Activated CD4-positive, alpha-beta T cell treated with anti-CD3 and anti-CD28 coated beads for 36 hours (primary cell): ENCODE data around the gene AGL. TPM values are rescaled to one million over a fixed set of nuclear protein-coding genes. Genes with fewer than 3 reads are reported as not detected.

Source experiments
- ATAC-seq: fragments of 200-7000 bp; cut with Tn5 transposase; one replicate; pipeline ENCODE4 v1.10.0; 2021; ENCODE audit warnings: mild to moderate bottlenecking, moderate library complexity
- CTCF ChIA-PET: fragments of 350-600 bp; sonication (Branson Sonifier 250); formaldehyde crosslinking; loops from one replicate; lab custom pipeline; 2021; ENCODE audit warnings: antibody characterized with exemption; lab: Charles Lee
- POLR2A ChIA-PET: fragments of 350-600 bp; sonication (Branson Sonifier 250); formaldehyde crosslinking; loops from one replicate; lab custom pipeline; 2021; ENCODE audit warnings: antibody characterized with exemption, inconsistent platforms; lab: Charles Lee
- DNase-seq: peaks from one replicate; pipeline ENCODE4 v3.0.0-alpha.2; 2020
- H3K27ac Mint-ChIP-seq: one replicate; pipeline ENCODE4 v1.8.0; 2021; ENCODE audit warnings: mixed read lengths
- H3K27me3 Mint-ChIP-seq: one replicate; pipeline ENCODE4 v1.8.0; 2021; ENCODE audit warnings: mixed read lengths
- H3K36me3 Mint-ChIP-seq: one replicate; pipeline ENCODE4 v1.8.0; 2021; ENCODE audit warnings: low read depth, mixed read lengths
- H3K4me1 Mint-ChIP-seq: one replicate; pipeline ENCODE4 v1.8.0; 2021; ENCODE audit warnings: mixed read lengths
- H3K4me3 Mint-ChIP-seq: one replicate; pipeline ENCODE4 v1.8.0; 2021; ENCODE audit warnings: mild to moderate bottlenecking, moderate library complexity, mixed read lengths
- H3K9me3 Mint-ChIP-seq: one replicate; pipeline ENCODE4 v1.8.0; 2021; ENCODE audit warnings: low read depth, mixed read lengths
- intact Hi-C, 2 experiments: fragments of 100-400 bp; cut with DNase I in 1 of 2; cut with micrococcal nuclease in 1 of 2; formaldehyde crosslinking; loops; one replicate each; pipeline versions ENCODE4 v1.14.2 to v1.15.1; 2022 to 2024; cut with DNase I, micrococcal nuclease
- total RNA-seq, 2 experiments: library from RNA; stranded (reverse); gene quantifications; one replicate each; pipeline ENCODE4 v1.2.3, GENCODE V29; 2021

The AGL gene
- 10 to 100 TPM; 14.6 to 18.3 TPM for total RNA-seq

GRCh38 chr1:99849744-99850458, at the start of gene AGL:
Gene AGL, plus strand, starts transcription at chr1:99850361. Its CDS starts 682 bp downstream, at chr1:99851043.
- POLR2A ChIA-PET: no interaction called here
- DNase-seq (peak; percentile 93), ATAC-seq (peak; percentile 97)
- Mint-ChIP-seq H3K4me3 (peak within 1 kb of the TSS; percentile 94), H3K4me1 (peaks cover 35% of the 10 kb centered on the region), H3K36me3 (peaks cover 19% of the 10 kb centered on the region), H3K27ac (peak within 1 kb of the TSS; percentile 96), H3K27me3 (no peaks in the 10 kb centered on the region), H3K9me3 (no peaks in the 10 kb centered on the region)
- CTCF ChIA-PET: interaction anchor here (0.9 kb wide), 1 partner anchor 11 kb away, joined by 3 read pairs; no protein-coding TSS in a partner anchor
- intact Hi-C loops: loop anchor here (1.0 to 5.0 kb wide), 9 partner anchors 42 to 503 kb away; partner anchors contain the start of genes TRMT13 (in 2 of the 2), CDC14A (in 1 of the 2), DBT (in 1 of the 2) and RTCA (in 1 of the 2)

DNA sequence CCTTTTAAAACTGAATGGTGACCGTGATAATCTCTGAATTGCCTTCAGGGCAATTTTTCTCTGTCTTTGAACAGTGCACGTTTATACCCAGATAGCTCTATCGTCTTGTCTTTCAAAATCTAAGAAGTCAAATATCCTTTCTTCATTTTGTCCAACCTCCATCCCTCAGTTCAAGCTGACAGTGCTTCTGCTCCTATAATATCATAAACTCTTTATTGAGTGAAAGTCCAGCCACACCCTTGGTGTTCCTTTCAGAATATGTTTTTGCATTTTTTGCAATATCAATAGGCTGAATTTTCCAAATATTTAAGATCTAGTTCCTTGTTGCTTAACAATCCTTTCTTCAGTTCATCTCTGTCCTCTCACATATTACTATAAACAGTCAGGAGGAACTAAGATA, 48.6 kb upstream of the AGL start:
- no peaks in the 10 kb centered on the region for H3K4me1 Mint-ChIP-seq
- no peaks in the 10 kb centered on the region for H3K9me3 Mint-ChIP-seq
- ChIA-PET CTCF (no interaction called here), POLR2A (no interaction called here)
- DNase-seq (no peak), ATAC-seq (no peak)
- no peak overlapping the region for H3K27ac Mint-ChIP-seq
- H3K4me3 Mint-ChIP-seq: no peak overlapping the region
- H3K36me3 Mint-ChIP-seq: no peaks in the 10 kb centered on the region
- H3K27me3 Mint-ChIP-seq: peaks cover 8% of the 10 kb centered on the region
- intact Hi-C loops: no loop called here

DNA sequence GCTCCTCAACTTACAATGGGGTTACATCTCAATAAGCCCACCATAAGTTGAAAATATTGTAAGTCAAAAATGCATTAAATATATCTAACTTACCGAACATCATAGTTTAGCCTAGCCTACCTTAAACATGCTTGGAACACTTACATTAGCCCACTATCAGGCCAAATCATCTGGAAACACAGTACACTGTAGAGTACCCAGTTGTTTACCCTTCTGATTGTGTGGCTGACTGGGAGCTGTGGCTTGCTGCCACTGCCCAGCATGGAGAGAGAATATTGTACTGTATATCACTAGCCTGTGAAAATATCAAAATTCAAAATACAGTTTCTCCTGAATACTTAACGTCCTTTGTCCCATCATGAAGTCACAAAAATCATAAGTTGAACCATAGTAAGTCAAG, 43.3 kb upstream of the AGL start:
- intact Hi-C loops: loop anchor here (5.0 kb wide), 1 partner anchor 460 kb away; the partner anchor contains the start of gene RTCA (in 2 of the 2)
- ChIA-PET POLR2A (no interaction called here), CTCF (interaction anchor here (0.7 to 1.4 kb wide), 3 partner anchors 19 to 716 kb away, joined by 3 to 5 read pairs (median 4); no protein-coding TSS in a partner anchor)
- Mint-ChIP-seq H3K4me3 (no peak overlapping the region), H3K36me3 (no peaks in the 10 kb centered on the region), H3K9me3 (no peaks in the 10 kb centered on the region), H3K27ac (no peak overlapping the region), H3K4me1 (peaks cover 11% of the 10 kb centered on the region), H3K27me3 (peaks cover 7% of the 10 kb centered on the region)
- ATAC-seq (no peak), DNase-seq (no peak)

- intact Hi-C loops: loop anchor here (1.0 to 5.0 kb wide), 10 partner anchors 38 to 1060 kb away; partner anchors contain the start of genes RTCA (in 2 of the 2), AGL (in 1 of the 2) and SASS6 (in 1 of the 2)
- POLR2A ChIA-PET: no interaction called here
- CTCF ChIA-PET: interaction anchor here (0.5 to 1.6 kb wide), 8 partner anchors 16 to 1060 kb away, joined by 3 to 5 read pairs (median 3); no protein-coding TSS in a partner anchor
- DNase-seq: peak; percentile 47
- H3K27me3 Mint-ChIP-seq: peaks cover 9% of the 10 kb centered on the region
- H3K9me3 Mint-ChIP-seq: no peaks in the 10 kb centered on the region
- H3K36me3 Mint-ChIP-seq: no peaks in the 10 kb centered on the region
- peak; percentile 93 for ATAC-seq
- H3K4me3 Mint-ChIP-seq: no peak overlapping the region
- peaks cover 11% of the 10 kb centered on the region for H3K4me1 Mint-ChIP-seq
- peak overlapping the region; percentile 75 for H3K27ac Mint-ChIP-seq
Measured at GRCh38 chr1:99808391-99809115, 41.6 kb upstream of the AGL start.

DNA sequence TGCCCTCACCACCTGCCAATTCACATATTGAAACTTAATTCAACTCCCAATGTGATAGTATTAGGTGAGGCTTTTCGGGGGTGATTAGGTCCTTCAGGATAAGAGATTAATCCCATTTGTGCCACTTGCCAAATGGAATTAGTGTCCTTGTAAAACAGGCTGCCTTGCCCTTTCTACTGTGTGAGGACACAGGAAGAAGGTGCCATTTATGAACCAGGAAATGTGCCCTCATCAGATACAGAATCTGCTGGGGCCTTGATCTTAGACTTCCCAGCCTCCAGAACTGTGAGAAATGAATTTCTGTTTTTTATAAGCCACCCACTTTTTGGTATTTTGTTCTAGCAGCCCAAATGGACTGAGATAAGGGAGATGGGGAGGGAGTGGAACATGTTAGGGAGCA, 39.1 kb upstream of the AGL start:
- DNase-seq: no peak
- ChIA-PET CTCF (interaction anchor here (1.6 kb wide), 1 partner anchor 644 kb away, joined by 5 read pairs; no protein-coding TSS in a partner anchor), POLR2A (no interaction called here)
- Mint-ChIP-seq H3K36me3 (no peaks in the 10 kb centered on the region), H3K27ac (no peak overlapping the region), H3K9me3 (no peaks in the 10 kb centered on the region), H3K4me3 (no peak overlapping the region), H3K27me3 (peaks cover 5% of the 10 kb centered on the region), H3K4me1 (peaks cover 11% of the 10 kb centered on the region)
- no peak for ATAC-seq
- intact Hi-C loops: no loop called here

DNA sequence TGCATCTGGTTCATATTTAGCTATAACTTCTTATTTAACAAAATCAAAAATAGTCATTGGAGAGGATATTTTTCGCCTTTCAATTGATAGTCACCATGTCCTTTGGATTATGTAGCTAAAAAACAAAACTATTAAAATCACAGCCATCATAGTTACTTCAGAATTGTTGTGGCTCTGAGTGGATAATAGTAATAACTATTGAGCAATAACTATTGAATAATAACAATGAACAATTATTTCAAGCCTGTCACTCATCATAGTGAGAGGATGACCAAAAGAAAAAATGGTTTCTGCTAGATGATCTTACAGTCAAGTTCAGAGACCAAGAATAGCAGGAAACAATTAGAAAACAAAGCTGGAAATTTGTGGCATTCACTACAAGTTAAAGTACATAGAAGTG, 38.4 kb upstream of the AGL start:
- DNase-seq (no peak), ATAC-seq (no peak)
- Mint-ChIP-seq H3K27me3 (peaks cover 5% of the 10 kb centered on the region), H3K9me3 (no peaks in the 10 kb centered on the region), H3K4me1 (peaks cover 11% of the 10 kb centered on the region), H3K36me3 (no peaks in the 10 kb centered on the region), H3K27ac (no peak overlapping the region), H3K4me3 (no peak overlapping the region)
- intact Hi-C loops: no loop called here
- ChIA-PET POLR2A (no interaction called here), CTCF (interaction anchor here (1.6 kb wide), 1 partner anchor 644 kb away, joined by 5 read pairs; no protein-coding TSS in a partner anchor)

GRCh38 chr1:99814373-99814900, 35.7 kb upstream of the AGL start:
- no peak overlapping the region for H3K27ac Mint-ChIP-seq
- ChIA-PET POLR2A (no interaction called here), CTCF (no interaction called here)
- intact Hi-C loops: no loop called here
- no peaks in the 10 kb centered on the region for H3K36me3 Mint-ChIP-seq
- no peak for ATAC-seq
- peaks cover 2% of the 10 kb centered on the region for H3K27me3 Mint-ChIP-seq
- DNase-seq: no peak
- peaks cover 2% of the 10 kb centered on the region for H3K4me1 Mint-ChIP-seq
- no peaks in the 10 kb centered on the region for H3K9me3 Mint-ChIP-seq
- H3K4me3 Mint-ChIP-seq: no peak overlapping the region

DNA sequence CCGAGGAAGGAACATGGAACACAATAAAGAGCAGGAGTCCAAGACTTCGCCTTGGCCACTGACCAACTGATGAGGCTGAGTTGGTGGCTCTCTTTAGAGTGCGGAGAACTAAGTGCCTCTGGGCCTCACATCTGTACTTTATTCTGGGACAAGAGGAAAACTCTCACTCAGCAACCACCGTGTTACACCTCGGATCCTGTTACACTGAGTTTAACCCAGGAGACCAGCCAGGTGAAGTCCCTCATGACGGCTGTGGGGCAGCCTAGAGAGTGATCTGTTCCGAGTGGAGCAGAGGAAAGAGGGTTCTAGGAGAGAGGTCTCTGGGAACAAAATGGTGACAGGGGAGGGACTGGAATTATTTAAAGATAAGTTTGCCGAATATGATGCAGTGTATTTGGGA, 33.5 kb upstream of the AGL start:
- intact Hi-C loops: no loop called here
- DNase-seq (no peak), ATAC-seq (no peak)
- POLR2A ChIA-PET: no interaction called here
- peaks cover 2% of the 10 kb centered on the region for H3K27me3 Mint-ChIP-seq
- CTCF ChIA-PET: no interaction called here
- peaks cover 11% of the 10 kb centered on the region for H3K4me1 Mint-ChIP-seq
- H3K36me3 Mint-ChIP-seq: no peaks in the 10 kb centered on the region
- H3K4me3 Mint-ChIP-seq: no peak overlapping the region
- H3K27ac Mint-ChIP-seq: no peak overlapping the region
- H3K9me3 Mint-ChIP-seq: no peaks in the 10 kb centered on the region

- intact Hi-C loops: no loop called here
- H3K27me3 Mint-ChIP-seq: no peaks in the 10 kb centered on the region
- no peaks in the 10 kb centered on the region for H3K9me3 Mint-ChIP-seq
- DNase-seq (no peak), ATAC-seq (no peak)
- H3K36me3 Mint-ChIP-seq: no peaks in the 10 kb centered on the region
- H3K4me3 Mint-ChIP-seq: no peak overlapping the region
- ChIA-PET POLR2A (no interaction called here), CTCF (no interaction called here)
- no peak overlapping the region for H3K27ac Mint-ChIP-seq
- peaks cover 15% of the 10 kb centered on the region for H3K4me1 Mint-ChIP-seq
Measured at GRCh38 chr1:99818063-99818699, 32.0 kb upstream of the AGL start.

DNA sequence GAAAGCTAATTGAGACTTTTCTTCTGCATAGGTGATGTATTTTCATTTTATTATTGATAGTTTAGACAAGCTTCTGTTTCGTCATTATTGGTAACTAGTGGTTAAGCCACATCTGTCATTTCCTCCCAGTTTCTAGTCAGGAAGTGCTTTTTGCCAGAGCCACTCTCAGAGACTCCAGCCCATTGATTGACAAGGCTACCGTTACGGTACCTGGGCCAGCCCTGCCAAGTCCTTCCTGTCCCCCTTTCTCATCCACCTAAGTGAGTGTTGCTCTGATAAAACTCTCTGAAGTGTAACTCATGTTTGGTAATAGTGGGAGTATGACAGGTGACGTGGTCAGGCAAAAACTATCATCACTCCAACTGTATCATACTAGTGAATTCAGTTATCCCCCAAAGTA, 29.6 kb upstream of the AGL start:
- peaks cover 15% of the 10 kb centered on the region for H3K4me1 Mint-ChIP-seq
- POLR2A ChIA-PET: no interaction called here
- no peaks in the 10 kb centered on the region for H3K36me3 Mint-ChIP-seq
- intact Hi-C loops: no loop called here
- DNase-seq (peak; percentile 61), ATAC-seq (peak; percentile 98)
- H3K27ac Mint-ChIP-seq: no peak overlapping the region
- no peak overlapping the region for H3K4me3 Mint-ChIP-seq
- H3K27me3 Mint-ChIP-seq: no peaks in the 10 kb centered on the region
- H3K9me3 Mint-ChIP-seq: peaks cover 3% of the 10 kb centered on the region
- CTCF ChIA-PET: no interaction called here

GRCh38 chr1:99825098-99825497, 25.1 kb upstream of the AGL start:
- no peak overlapping the region for H3K4me3 Mint-ChIP-seq
- ChIA-PET POLR2A (no interaction called here), CTCF (no interaction called here)
- intact Hi-C loops: no loop called here
- DNase-seq (no peak), ATAC-seq (no peak)
- peaks cover 9% of the 10 kb centered on the region for H3K4me1 Mint-ChIP-seq
- no peaks in the 10 kb centered on the region for H3K27me3 Mint-ChIP-seq
- no peaks in the 10 kb centered on the region for H3K36me3 Mint-ChIP-seq
- H3K27ac Mint-ChIP-seq: no peak overlapping the region
- H3K9me3 Mint-ChIP-seq: peaks cover 3% of the 10 kb centered on the region
